ENCODE data around the gene PUS3.

The PUS3 gene, protein sequence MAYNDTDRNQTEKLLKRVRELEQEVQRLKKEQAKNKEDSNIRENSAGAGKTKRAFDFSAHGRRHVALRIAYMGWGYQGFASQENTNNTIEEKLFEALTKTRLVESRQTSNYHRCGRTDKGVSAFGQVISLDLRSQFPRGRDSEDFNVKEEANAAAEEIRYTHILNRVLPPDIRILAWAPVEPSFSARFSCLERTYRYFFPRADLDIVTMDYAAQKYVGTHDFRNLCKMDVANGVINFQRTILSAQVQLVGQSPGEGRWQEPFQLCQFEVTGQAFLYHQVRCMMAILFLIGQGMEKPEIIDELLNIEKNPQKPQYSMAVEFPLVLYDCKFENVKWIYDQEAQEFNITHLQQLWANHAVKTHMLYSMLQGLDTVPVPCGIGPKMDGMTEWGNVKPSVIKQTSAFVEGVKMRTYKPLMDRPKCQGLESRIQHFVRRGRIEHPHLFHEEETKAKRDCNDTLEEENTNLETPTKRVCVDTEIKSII

GRCh38 chr11:125902927-125903710 is at the start of gene PUS3:
TSS of gene PUS3 (minus strand) at chr11:125903206. CDS start at chr11:125896284, 6,922 bp downstream.
- DNase-seq = peak; percentile 35 to 94 (median 79)

GRCh38 chr11:125952559-125952958 is 49.6 kb upstream of the PUS3 start:
- no peak for DNase-seq

DNA sequence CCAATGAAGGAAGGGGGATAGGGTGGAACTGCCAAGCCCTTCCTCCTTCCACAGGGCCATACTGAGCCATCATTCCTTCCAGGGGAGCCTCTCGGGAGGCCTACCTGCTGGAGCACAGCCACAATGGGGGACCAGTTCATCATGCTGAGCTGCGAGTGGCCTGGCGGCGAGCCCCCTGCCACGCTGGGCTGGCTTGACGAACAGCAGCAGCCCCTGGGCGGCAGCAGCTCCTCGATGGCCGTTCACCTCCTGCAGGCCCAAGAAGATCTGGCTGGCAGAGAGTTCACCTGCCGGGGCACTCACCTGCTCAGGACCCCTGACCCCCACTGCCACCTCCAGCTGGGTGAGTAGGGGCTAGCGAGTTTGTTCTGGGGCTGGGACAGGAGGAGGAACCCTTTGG is 48.7 kb upstream of the PUS3 start:
- no peak for DNase-seq

- no peak for DNase-seq
Measured at GRCh38 chr11:125950696-125951651, 48.0 kb upstream of the PUS3 start.

DNA sequence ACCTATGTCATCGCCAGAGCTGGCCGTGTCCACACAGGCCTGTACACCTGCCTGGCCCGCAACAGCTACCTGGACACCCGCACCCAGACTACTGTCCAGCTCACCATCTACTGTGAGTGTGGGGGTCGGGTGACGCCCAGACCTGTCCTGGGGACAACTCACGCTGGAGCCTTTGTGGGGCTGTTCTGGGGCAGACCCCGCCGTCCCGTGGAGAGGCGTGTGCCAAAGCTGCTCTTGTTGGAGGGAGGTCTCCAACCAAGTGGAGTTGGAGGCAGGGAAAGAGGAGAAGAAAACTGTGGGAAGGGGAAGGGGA is 47.1 kb upstream of the PUS3 start:
- DNase-seq = no peak

GRCh38 chr11:125949271-125950177 is 46.5 kb upstream of the PUS3 start:
- DNase-seq = no peak

DNA sequence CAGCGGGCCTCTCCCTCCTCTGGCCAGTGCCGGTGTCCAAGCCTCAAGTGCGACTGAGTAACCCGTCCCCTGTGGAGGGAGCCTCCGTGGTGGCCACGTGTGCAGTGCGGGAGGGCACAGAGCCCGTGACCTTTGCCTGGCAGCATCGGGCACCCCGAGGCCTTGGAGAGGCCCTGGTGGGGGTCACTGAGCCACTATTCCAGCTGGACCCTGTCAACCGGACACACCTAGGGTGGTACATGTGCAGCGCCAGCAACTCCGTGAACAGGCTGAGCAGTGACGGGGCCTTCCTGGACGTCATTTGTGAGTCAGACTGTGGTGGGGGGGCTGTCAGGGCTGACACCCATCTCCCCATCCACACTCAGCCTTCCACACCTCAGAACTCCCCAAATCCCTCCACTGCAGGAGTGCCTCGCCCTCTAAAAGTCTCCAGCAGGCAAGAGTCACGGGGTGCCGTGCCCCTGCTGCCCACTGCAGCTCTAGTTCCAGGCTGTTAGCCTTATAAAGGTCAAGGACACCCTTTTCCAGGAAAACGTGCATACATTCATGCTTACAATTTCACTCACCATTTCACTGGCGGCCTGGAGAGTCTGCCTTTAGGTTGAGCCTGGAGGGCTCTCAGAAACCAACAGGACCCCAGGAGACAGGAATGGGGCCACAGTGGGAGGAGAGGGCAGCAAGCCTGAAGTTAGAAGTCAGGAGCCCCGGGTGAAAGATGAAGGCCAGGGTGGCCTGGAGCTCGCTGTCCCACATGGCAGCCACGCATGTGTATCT is 45.5 kb upstream of the PUS3 start:
- DNase-seq = no peak

- no peak for DNase-seq
Measured at GRCh38 chr11:125947419-125948277, 44.6 kb upstream of the PUS3 start.

- DNase-seq = no peak
Measured at GRCh38 chr11:125946712-125947418, 43.9 kb upstream of the PUS3 start.

GRCh38 chr11:125945797-125946520 is 43.0 kb upstream of the PUS3 start, which contains the start of gene VSIG10L2:
TSS of gene VSIG10L2 (plus strand) at chr11:125946044. CDS start at chr11:125946056, 12 bp downstream.
- DNase-seq = no peak

- DNase-seq = no peak
Measured at GRCh38 chr11:125945011-125945796, 42.2 kb upstream of the PUS3 start.

DNA sequence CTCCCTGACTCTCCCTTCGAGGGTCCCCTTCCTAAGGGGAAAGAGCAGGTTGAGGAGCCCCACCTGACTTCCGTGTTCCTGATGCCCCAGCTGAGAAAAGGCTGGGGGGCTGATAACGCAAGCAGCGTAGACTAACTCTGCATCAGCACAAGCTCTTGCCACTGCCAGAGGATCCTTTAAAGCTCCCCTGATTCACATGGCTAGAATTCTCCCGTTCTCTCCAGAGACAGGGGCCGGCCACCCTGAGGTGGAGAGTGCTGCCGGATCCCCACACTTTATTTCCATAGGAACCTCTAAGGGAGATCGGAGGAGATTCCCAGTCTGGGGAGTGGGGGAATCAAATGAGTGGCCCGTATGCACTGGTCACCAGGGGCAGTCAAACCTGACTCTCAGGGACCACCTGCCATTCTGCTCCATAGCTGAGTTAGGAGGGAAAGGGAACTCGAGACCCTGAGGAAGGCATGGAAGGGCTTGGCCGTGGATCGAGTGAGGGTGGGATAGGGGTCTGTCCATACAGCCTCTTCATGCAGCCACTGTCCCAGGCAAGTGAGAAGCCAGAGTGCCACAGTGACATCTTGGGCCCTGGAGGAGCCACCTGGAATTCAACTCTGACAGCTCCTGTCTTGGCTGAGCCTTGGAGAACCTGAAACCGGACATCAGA is 41.5 kb upstream of the PUS3 start:
- DNase-seq = no peak

- DNase-seq = no peak
Measured at GRCh38 chr11:125943661-125944349, 40.8 kb upstream of the PUS3 start.

- DNase-seq = no peak
Measured at GRCh38 chr11:125942771-125943428, 39.9 kb upstream of the PUS3 start.
